Measurements from ENCODE around the gene EMID1.
A peak's percentile ranks its signal among the peaks of the same experiment; 100 is the strongest.

Gene EMID1

GRCh38 chr22:29288837-29289236, 83.1 kb downstream of the EMID1 start:
- no peak for DNase-seq (ENCODE audit: low read depth in 2 of 2)

- no peak for DNase-seq (ENCODE audit: low read depth in 2 of 2)
Measured at GRCh38 chr22:29290061-29290460, 84.4 kb downstream of the EMID1 start.

GRCh38 chr22:29291215-29291614, 85.5 kb downstream of the EMID1 start:
- no peak for DNase-seq (ENCODE audit: low read depth in 2 of 2)

- no peak for DNase-seq (ENCODE audit: low read depth in 2 of 2)
Measured at GRCh38 chr22:29292379-29292778, 86.7 kb downstream of the EMID1 start.

- no peak for DNase-seq (ENCODE audit: low read depth in 2 of 2)
Measured at GRCh38 chr22:29298641-29299040, 92.9 kb downstream of the EMID1 start.

- DNase-seq (ENCODE audit: low read depth in 2 of 2): no peak
Measured at GRCh38 chr22:29299136-29299900, 93.6 kb downstream of the EMID1 start.

GRCh38 chr22:29300467-29300806, 94.7 kb downstream of the EMID1 start:
- DNase-seq (ENCODE audit: low read depth in 2 of 2): no peak

- DNase-seq (ENCODE audit: low read depth in 2 of 2): no peak
Measured at GRCh38 chr22:29300807-29301601, 95.3 kb downstream of the EMID1 start.

GRCh38 chr22:29301716-29302401, 96.2 kb downstream of the EMID1 start:
- DNase-seq (ENCODE audit: low read depth in 2 of 2): no peak

GRCh38 chr22:29302402-29302680, 96.6 kb downstream of the EMID1 start:
- DNase-seq (ENCODE audit: low read depth in 2 of 2): no peak

GRCh38 chr22:29302681-29303465, 97.2 kb downstream of the EMID1 start:
- no peak for DNase-seq (ENCODE audit: low read depth in 2 of 2)

- DNase-seq (ENCODE audit: low read depth in 2 of 2): no peak
Measured at GRCh38 chr22:29305836-29306174, 100.1 kb downstream of the EMID1 start.

- DNase-seq (ENCODE audit: low read depth in 2 of 2): peak in 1 of 2 donors; percentile 39
Measured at GRCh38 chr22:29306175-29306834, 100.6 kb downstream of the EMID1 start, which contains the start of gene GAS2L1. Gene GAS2L1, plus strand, starts transcription at chr22:29306650. Its CDS starts 1,456 bp downstream, at chr22:29308106.

GRCh38 chr22:29306835-29307595, 101.3 kb downstream of the EMID1 start:
- no peak for DNase-seq (ENCODE audit: low read depth in 2 of 2)

- no peak for DNase-seq (ENCODE audit: low read depth in 2 of 2)
Measured at GRCh38 chr22:29307596-29308147, 102.0 kb downstream of the EMID1 start.

- DNase-seq (ENCODE audit: low read depth in 2 of 2): no peak
Measured at GRCh38 chr22:29308148-29308790, 102.6 kb downstream of the EMID1 start.

- DNase-seq (ENCODE audit: low read depth in 2 of 2): no peak
Measured at GRCh38 chr22:29308791-29309262, 103.1 kb downstream of the EMID1 start.

Measured in stimulated activated CD8-positive, alpha-beta memory T cell treated with anti-CD3 and anti-CD28 coated beads, Interleukin-2, amount 100 ng/mL, for 48 hours (primary cell).